ENCODE measurements around the gene MISP3.

Gene MISP3

GRCh38 chr19:14053500-14053899 is 19.1 kb upstream of the MISP3 start:
- DNase-seq (ENCODE audit: low spot score), result no peak

DNA sequence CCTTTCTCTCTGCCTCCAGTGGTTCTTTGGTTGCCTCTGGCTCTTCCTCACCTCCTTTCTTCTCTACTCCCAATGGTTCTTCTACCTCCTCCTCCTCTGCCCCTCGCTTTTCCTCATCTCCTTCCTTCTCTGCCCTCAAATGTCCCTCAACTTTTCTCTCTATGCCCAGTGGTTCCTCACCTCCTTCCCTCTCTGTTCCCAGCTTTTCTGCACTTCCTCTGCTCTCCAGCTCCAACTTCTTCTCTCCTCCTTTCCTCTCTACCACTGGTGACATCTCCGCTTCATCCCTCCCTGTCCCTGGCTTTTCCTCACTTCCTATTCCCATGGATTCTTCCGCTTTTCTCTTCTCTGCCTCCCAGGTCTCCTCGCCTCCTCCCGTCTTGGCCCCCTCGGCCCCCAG is 18.5 kb upstream of the MISP3 start:
- DNase-seq (ENCODE audit: low spot score), result no peak

DNA sequence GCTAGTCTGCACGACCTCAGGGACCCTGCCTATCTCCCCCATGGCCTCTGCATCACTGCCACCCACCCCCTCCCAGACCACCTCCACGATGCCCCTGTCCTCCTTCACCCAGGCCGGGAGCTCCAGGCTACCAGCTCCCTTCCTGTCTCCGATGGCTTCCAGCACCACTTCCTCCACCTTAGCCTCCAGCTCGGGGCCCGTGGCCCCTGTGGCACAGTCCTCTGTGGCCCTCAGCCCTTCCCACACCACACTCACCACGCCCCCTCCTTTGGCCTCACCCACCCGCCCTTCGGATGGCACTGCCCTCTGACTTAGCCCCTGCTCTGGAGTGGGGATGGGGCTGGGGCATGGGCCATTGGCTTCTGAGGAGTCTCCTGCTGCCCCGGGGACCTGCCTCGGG is 17.9 kb upstream of the MISP3 start:
- DNase-seq (ENCODE audit: low spot score), result no peak

DNA sequence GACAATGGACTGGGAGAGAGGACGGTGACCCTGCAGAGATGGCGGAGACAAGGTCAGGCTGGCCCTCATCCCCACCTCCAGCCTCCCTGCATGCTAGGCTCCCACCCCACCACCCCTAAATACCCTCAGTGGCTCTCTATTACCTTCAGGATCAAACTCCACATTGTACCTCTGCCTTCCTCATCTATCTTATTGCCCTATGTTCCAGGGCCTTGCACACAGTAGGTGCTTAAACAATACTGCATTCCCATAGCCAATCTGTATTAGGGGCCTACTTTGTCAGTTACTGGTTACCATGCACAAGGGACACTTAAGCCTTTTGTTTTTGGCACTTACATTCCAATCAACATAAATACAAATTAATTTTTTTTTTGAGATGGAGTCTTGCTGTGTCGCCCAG is 17.2 kb upstream of the MISP3 start:
- DNase-seq (ENCODE audit: low spot score), result no peak

DNA sequence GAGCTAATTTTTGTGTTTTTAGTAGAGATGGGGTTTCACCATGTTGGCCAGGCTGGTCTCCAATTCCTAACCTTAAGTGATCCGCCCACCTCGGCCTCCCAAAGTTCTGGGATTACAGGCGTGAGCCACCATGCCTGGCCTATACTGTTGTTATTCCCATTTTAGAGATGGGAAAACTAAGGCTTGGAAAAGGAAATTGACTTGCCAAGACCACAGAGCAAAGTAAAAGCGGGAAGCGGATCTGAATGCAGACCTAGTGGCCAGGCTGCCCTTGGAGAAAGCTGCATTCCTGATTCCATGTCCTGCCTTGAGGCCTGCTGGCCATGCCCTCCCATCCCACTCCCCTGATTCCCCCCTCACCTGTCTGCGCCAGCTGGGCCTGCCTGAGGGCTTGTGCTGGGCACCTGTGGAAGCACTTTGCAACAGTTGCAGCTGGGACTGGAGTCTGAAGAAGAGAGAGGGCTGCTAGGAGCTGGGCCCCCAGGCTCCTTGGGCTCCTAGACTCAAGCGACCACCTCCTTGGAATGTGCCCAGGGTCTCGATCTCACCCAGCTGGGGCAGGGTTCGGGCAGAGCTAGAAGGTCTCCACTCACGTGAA is 16.4 kb upstream of the MISP3 start:
- DNase-seq (ENCODE audit: low spot score), result no peak

GRCh38 chr19:14056741-14057356 is 15.7 kb upstream of the MISP3 start:
- DNase-seq (ENCODE audit: low spot score), result no peak

DNA sequence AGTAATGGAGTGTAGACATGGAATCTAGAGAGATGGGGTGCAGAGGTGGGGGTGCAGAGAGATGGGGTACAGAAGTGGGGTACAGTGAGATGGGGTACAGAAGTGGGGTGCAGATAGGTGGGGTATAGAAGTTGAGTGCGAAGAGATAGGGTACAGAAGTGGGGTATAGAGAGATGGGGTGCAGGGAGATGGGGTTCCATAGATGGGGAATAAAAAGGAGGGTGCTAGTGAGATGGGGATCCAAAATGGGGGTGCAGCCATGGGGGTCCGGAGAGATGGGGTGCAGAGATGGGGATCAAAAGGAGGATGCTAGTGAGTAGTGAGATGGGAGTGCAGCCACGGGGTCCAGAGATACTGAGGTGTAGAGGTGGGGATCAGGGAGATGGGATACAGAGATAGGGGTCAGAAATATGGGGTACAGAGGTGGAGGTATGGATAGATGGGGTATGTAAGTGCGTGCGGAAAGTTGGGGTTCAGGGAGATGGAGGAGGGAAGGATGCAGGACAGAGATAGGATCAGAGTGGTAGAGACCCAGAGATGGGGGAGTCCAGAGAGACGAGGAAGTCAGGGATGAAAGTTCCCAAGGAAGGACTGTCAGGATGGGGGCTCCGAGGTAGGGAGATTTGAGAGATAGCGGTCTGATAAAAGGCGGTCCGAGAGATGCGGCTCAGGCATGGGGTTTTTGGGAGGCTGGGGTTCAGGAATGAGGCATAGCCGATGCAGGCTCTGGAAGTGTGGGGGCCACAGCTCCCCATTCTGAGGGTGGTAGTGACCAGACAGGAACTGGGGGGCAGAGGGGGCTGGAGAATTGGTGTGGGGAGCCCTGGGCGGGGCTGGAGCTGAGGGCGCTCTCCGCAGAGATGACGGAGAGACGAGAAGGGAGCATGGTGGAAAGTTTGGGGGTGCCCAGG is 14.1 kb upstream of the MISP3 start:
- DNase-seq (ENCODE audit: low spot score), result no peak

DNA sequence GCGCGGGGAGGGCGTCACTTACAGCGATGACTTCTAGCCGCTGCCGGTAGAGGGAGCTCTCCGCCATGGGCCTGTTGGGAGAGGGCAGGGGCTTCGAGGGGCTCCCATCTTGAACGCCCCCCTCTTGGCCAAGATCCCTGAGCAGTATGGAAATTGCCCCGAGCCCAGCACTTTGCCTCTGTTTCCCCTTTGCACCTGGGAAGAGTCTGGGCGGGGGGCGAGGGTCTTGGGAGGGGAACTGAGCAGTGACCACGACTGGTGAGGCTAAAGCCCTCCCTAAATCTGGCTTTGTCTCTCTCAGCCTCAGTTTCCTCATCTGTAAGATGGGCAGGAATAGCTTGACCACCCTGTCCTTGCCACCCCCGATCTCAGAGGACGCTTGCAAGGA is 13.5 kb upstream of the MISP3 start:
- DNase-seq (ENCODE audit: low spot score), result peak; percentile 26

DNA sequence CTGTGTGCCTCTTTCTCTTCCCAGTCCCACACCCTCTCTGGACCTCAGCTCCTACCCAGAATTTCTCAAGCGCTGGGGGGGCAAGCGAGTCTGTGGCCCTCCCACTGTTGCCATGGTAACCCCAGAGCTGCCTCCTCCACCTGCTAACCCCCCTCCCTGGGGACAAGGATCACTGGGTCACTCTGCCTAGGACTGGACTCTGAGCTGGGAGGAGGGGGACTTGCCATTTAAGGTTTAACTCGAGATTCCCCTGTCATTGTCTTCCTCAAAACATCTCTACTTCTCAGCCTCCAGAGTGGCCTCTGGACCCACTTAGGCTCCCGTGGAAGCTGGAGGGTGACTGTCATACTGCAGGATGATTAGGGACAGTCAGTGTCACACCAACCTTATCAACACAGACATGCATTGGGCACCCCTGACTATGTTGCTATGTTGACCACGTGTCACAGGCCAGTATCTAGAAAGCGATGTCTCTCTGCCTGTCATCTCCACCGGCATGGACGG is 12.9 kb upstream of the MISP3 start:
- DNase-seq (ENCODE audit: low spot score), result peak; percentile 47

DNA sequence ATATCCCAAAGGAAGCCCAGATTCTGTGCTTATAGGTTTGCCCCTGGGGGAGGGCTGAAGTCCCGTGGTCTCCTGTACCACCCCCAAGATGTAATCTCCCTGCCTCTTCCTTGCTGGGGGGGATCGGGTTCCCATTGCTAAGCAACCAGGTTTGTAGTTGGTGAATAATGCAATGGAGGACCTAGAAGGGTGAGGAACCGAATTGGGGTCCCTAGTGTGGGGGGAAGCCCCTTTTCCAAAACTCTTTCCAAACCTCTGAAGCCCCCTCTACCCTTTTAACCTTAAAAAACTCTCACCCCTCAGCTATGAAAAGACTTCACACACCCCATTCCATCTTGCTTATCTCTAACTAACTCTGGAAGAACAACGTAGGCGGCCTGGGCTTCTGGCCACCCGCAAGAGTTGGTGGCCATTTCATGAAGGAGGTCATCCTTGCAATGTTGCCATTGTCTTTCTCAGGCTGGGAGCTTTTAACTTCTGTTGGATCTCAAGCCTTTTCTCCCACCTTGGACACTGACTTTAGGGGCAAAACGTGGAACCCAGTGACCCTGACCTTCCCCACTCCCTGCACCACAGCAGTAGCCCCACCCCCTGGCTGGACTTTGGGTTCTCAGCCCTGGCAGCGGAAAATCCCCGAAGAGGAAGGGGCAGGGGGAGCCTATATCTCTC is 11.4 kb upstream of the MISP3 start:
- DNase-seq (ENCODE audit: low spot score), result no peak

- DNase-seq (ENCODE audit: low spot score), result no peak
These were observed 10.6 kb upstream of the MISP3 start, which contains the start of gene PALM3 for GRCh38 chr19:14061751-14062557. TSS of gene PALM3 (minus strand) at chr19:14062076. CDS start at chr19:14061980, 96 bp downstream.

DNA sequence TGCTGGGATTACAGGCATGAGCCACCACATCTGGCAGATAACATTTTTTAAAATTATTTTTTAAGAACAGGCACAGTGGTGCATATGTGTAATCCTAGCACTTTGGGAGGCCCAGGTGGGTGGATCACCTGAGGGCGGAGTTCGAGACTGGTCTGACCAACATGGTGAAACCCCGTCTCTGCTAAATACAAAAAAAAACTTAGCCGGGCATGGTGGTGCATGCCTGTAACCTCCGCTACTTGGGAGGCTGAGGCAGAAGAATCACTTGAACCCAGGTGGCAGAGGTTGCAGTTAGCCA is 10.1 kb upstream of the MISP3 start:
- no peak for DNase-seq (ENCODE audit: low spot score)

GRCh38 chr19:14063105-14063504 is 9.5 kb upstream of the MISP3 start:
- DNase-seq (ENCODE audit: low spot score), result no peak

- DNase-seq (ENCODE audit: low spot score), result no peak
These were observed 6.5 kb upstream of the MISP3 start for GRCh38 chr19:14066134-14066533.

- no peak for DNase-seq (ENCODE audit: low spot score)
These were observed 2.1 kb upstream of the MISP3 start for GRCh38 chr19:14070268-14071050.

DNA sequence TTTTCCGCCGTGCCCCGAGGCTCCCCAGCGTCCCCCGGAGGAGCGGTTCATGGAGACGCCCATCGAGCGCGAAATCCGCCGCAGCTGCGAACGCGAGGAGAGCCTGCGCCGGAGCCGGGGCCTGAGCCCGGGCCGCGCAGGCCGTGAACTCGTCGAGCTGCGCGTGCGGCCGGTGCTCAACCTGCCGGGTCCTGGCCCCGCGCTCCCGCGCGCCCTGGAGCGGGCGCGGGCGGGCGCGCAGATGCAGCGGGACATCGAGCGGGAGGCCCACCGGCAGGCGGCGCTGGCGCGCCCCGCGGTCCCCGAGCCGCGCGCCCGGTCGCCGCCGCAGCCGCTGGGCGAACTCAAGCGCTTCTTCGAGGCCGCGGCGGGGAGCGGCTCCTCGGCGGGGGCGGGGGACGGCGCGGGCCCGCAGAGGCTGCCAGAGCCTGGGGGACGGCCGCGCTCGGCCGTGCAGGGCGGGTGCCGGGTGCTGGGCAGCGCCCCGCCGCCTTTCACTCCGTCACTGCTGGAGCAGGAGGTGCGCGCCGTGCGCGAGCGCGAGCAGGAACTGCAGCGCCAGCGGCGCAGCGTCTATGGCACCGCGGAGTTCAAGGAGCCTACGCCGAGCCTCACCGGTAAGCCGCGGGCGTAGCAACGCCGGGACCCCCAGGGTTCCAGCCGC is 807 bp downstream of the MISP3 start:
- peak; percentile 79 for DNase-seq (ENCODE audit: low spot score)

DNA sequence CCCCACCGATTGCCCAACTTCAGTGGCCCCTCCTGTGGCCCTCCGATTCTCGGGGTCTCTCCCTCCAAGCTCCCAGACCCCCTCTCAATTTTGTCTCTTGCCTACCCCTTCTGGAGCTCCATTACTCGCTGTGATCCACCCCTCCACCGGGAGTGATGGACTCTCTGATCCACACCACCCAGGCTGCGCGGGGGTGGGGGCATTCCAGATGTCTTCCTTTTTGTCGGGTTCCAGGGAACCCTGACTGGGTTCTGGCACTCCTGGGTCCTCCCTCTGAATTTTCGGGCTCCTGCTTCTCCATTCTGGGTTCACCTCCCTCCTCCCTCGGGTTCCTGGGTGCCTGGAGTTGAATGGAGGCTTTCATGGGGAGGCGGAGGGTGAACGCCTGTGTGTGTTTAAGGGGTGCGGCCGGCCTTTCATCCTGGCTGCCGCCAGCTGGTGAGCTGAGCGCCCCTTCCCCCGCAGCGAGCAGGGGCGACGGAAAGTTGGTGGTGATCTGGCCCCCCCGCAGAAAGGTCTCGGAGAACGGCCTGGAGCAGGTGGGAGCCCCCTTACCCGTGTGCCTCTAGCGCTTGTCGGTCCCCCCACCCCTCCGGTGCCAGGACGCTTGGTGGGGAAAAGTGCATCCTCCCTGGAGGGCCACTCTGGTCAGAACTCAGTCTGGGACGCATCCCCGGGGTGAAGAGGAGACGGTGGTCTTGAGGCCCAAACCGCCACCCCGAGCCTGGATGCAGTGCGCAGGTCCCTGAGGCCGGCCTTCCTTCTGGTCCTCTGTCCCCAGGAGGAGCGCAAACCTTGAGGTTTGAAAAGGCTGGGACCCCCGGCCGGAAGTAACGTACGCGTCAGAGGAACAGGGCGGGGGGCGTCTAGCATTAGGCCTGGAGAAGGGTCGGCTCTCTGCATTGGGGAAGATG is 1.6 kb downstream of the MISP3 start:
- peak; percentile 25 for DNase-seq (ENCODE audit: low spot score)

DNA sequence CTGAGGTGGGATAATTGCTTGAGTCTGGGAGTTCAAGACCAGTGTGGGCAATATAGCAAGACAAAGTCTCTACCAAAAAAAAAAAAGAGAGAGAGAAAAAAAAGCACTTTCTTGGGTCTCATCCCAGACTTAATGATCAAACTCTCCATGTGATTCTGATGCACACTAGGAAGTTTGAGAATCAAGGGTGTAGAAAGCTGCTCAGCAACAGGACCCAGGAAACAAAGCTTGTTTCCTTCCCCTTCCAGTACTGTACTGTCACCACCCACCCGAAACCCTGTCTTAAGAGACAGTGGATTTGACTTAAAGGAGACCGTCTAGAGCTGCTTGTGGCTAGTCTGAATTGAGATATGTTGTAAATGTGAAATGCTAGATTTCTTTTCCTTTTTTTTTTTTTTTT is 5.8 kb downstream of the MISP3 start:
- no peak for DNase-seq (ENCODE audit: low spot score)

Data from hematopoietic multipotent progenitor cell treated with erythropoietin and hydrocortisone succinate and interleukin-3 and kit ligand, for 15 days (in vitro differentiated cells).